Keratinocyte (primary cell): ENCODE data around the gene VRTN.

Experiments used
- CTCF ChIP-seq, 3 experiments: IDR thresholded peaks in 1 of 3; conservative IDR thresholded peaks in 1 of 3; optimal IDR thresholded peaks in 1 of 3; 2 replicates in 2 of 3; 3 replicates in 1 of 3; pipeline versions ENCODE3 to v1.5.1; 2011; ENCODE audit warnings: low read length in 3 of 3, mild to moderate bottlenecking in 3 of 3, moderate library complexity in 2 of 3, control low read depth in 1 of 3, inconsistent platforms in 1 of 3; ENCODE audit not compliant: insufficient read depth in 2 of 3; ENCODE audit errors: extremely low read depth in 1 of 3
- EZH2 ChIP-seq: IDR thresholded peaks from one replicate; pipeline ENCODE4 v1.6.1; 2012; ENCODE audit warnings: inconsistent platforms, mild to moderate bottlenecking, low read length, moderate library complexity

- no peak for TF ChIP-seq CTCF (optimal IDR thresholded peaks at IDR 0.05 in 1 of 3, IDR thresholded peaks at IDR 0.05 in 1 of 3, conservative IDR thresholded peaks at IDR 0.05 in 1 of 3; ENCODE audit: extremely low read depth in 1 of 3, insufficient read depth in 2 of 3, low read length in 3 of 3)
- no peak for TF ChIP-seq EZH2
Measured at GRCh38 chr14:74299061-74299545, 49.2 kb upstream of the VRTN start.
